SK-N-SH (cell line): Measurements from ENCODE around the gene GPR157. TPM values are rescaled to one million over a fixed set of nuclear protein-coding genes. Genes with fewer than 3 reads are reported as not detected.

Experiments
- CTCF ChIA-PET: fragments of 300-600, 350-600 bp; formaldehyde crosslinking; extraction: SDS; loops from one replicate; lab custom pipeline; 2021; lab: Yijun Ruan, JAX
- POLR2A ChIA-PET: fragments of 350-600 bp; sonication (Branson Sonifier 250); formaldehyde crosslinking; extraction: SDS; loops from one replicate; lab custom pipeline; 2020; ENCODE audit warnings: antibody characterized with exemption, inconsistent platforms; lab: Yijun Ruan, JAX
- DNase-seq: peaks from one replicate; pipeline ENCODE4 v3.0.0; 2012
- H2AFZ ChIP-seq: fragments of 200-600 bp; sonication (generic); 2 replicates; pipeline ENCODE4 v1.8.1; 2016; ENCODE audit warnings: antibody characterized with exemption, mild to moderate bottlenecking, low read depth
- H3F3A ChIP-seq: fragments of 200-600 bp; sonication (generic); replicated peaks from 2 replicates; pipeline ENCODE3; 2016; ENCODE audit warnings: antibody characterized with exemption, mild to moderate bottlenecking; ENCODE audit not compliant: insufficient read depth
- H3K27ac ChIP-seq, 2 experiments: fragments of 200-500 bp in 1 of 2; fragments of 200-600 bp in 1 of 2; sonication (Bioruptor generic) in 1 of 2; sonication (generic), shearing (Covaris generic) in 1 of 2; 2 replicates each; pipeline versions ENCODE4 v1.5.1 to v1.6.1; 2014 to 2016; ENCODE audit warnings: low read depth in 2 of 2, inconsistent platforms in 1 of 2, low read length in 1 of 2, mild to moderate bottlenecking in 1 of 2, mixed read lengths in 1 of 2
- H3K27me3 ChIP-seq: fragments of 200-600 bp; sonication (generic), shearing (Covaris generic); 2 replicates; pipeline ENCODE4 v1.6.1; 2016; ENCODE audit warnings: mixed run types; ENCODE audit not compliant: insufficient read depth
- H3K36me3 ChIP-seq, 2 experiments: fragments of 200-500 bp in 1 of 2; fragments of 200-600 bp in 1 of 2; sonication (Bioruptor generic) in 1 of 2; sonication (generic) in 1 of 2; replicated peaks in 1 of 2; 2 replicates each; pipeline versions ENCODE3 to v1.5.1; 2014 to 2016; ENCODE audit warnings: low read length in 1 of 2, mild to moderate bottlenecking in 1 of 2; ENCODE audit not compliant: insufficient read depth in 2 of 2, control insufficient read depth in 1 of 2
- H3K4me1 ChIP-seq, 2 experiments: fragments of 200-500 bp in 1 of 2; fragments of 200-600 bp in 1 of 2; sonication (Bioruptor generic) in 1 of 2; sonication (generic), shearing (Covaris generic) in 1 of 2; 2 replicates each; pipeline versions ENCODE4 v1.5.1 to v1.6.1; 2014 to 2016; ENCODE audit warnings: low read depth in 1 of 2, low read length in 1 of 2, mixed run types in 1 of 2; ENCODE audit not compliant: insufficient read depth in 2 of 2, control insufficient read depth in 1 of 2
- H3K4me2 ChIP-seq: fragments of 200-600 bp; sonication (generic), shearing (Covaris generic); 2 replicates; pipeline ENCODE4 v1.6.1; 2017; ENCODE audit warnings: mixed run types
- H3K4me3 ChIP-seq, 2 experiments: fragments of 200-500 bp in 1 of 2; fragments of 200-600 bp in 1 of 2; sonication (Bioruptor generic) in 1 of 2; sonication (generic), shearing (Covaris generic) in 1 of 2; 2 replicates each; pipeline versions ENCODE4 v1.5.1 to v1.8.1; 2014 to 2016; ENCODE audit warnings: low read depth in 2 of 2, inconsistent platforms in 1 of 2, low read length in 1 of 2, mild to moderate bottlenecking in 1 of 2, mixed read lengths in 1 of 2, moderate library complexity in 1 of 2
- H3K79me2 ChIP-seq: fragments of 200-600 bp; sonication (generic); 2 replicates; pipeline ENCODE4 v1.8.1; 2017; ENCODE audit warnings: mild to moderate bottlenecking; ENCODE audit not compliant: insufficient read depth
- H3K9ac ChIP-seq: fragments of 200-600 bp; sonication (generic); 2 replicates; pipeline ENCODE4 v1.6.1; 2017; ENCODE audit warnings: mixed run types
- H3K9me2 ChIP-seq: fragments of 200-600 bp; sonication (generic); 2 replicates; pipeline ENCODE4 v1.6.1; 2017; ENCODE audit warnings: mixed run types
- H3K9me3 ChIP-seq: fragments of 200-600 bp; sonication (generic); 2 replicates; pipeline ENCODE4 v1.6.1; 2017; ENCODE audit warnings: mixed run types, mild to moderate bottlenecking, moderate library complexity
- H4K20me1 ChIP-seq: fragments of 200-600 bp; sonication (generic); 2 replicates; pipeline ENCODE4 v1.6.1; 2017; ENCODE audit warnings: mild to moderate bottlenecking, mixed run types; ENCODE audit not compliant: insufficient read depth
- CTCF ChIP-seq: fragments of 200-600 bp; sonication (generic); IDR thresholded peaks from 2 replicates; pipeline ENCODE4 v1.6.1; 2017; ENCODE audit warnings: antibody characterized with exemption, mild to moderate bottlenecking, moderate library complexity
- ELF1 ChIP-seq: IDR thresholded peaks from 2 replicates; pipeline ENCODE4 v1.4.0; 2012
- EP300 ChIP-seq, 2 experiments: IDR thresholded peaks; 2 replicates each; pipeline versions ENCODE4 v1.4.0 to v1.6.1; 2012; ENCODE audit warnings: borderline replicate concordance in 1 of 2, low read depth in 1 of 2, low read length in 1 of 2
- GABPA ChIP-seq: IDR thresholded peaks from 2 replicates; pipeline ENCODE4 v1.4.0; 2012; ENCODE audit warnings: low read depth, mild to moderate bottlenecking
- GATA2 ChIP-seq: sonication (generic); formaldehyde crosslinking; IDR thresholded peaks from 2 replicates; pipeline ENCODE4 v1.5.0; 2020; ENCODE audit warnings: mild to moderate bottlenecking, missing genetic modification reagents
- JUND ChIP-seq: IDR thresholded peaks from 2 replicates; pipeline ENCODE4 v1.4.0; 2012
- MXI1 ChIP-seq: IDR thresholded peaks from 2 replicates; pipeline ENCODE4 v1.6.1; 2012; ENCODE audit warnings: mild to moderate bottlenecking, low read depth, low read length, improper control_type of control experiment
- NFIC ChIP-seq: IDR thresholded peaks from 2 replicates; pipeline ENCODE4 v1.4.0; 2012; ENCODE audit warnings: borderline replicate concordance
- NRF1 ChIP-seq: IDR thresholded peaks from 2 replicates; pipeline ENCODE4 v1.6.1; 2012; ENCODE audit warnings: low read depth, mild to moderate bottlenecking, low read length
- RAD21 ChIP-seq: IDR thresholded peaks from 2 replicates; pipeline ENCODE4 v1.6.1; 2012; ENCODE audit warnings: mild to moderate bottlenecking, low read length
- SIN3A ChIP-seq: IDR thresholded peaks from 2 replicates; pipeline ENCODE4 v1.6.1; 2012; ENCODE audit warnings: low read depth, mild to moderate bottlenecking, low read length, moderate library complexity, borderline replicate concordance
- WGBS: methylation state at CpG from one replicate; pipeline ENCODE4 v1.1.6; 2017; ENCODE audit warnings: low lambda C conversion rate; 5-methylcytosine and 5-hydroxymethylcytosine counted together
- polyA plus RNA-seq, 3 experiments: library from polyadenylated mRNA; depleted of rRNA; stranded (reverse); fragments of >200 nt; gene quantifications; 2 replicates each; pipeline ENCODE4 v1.2.3, GENCODE V29; 2012
- TF ChIP-seq, protein P1 (sequence below): IDR thresholded peaks from 2 replicates; pipeline ENCODE4; 2012
- TF ChIP-seq, protein P2 (sequence below): IDR thresholded peaks from 2 replicates; pipeline ENCODE4 v1.4.0; 2012; ENCODE audit warnings: low read depth, borderline replicate concordance
- TF ChIP-seq, protein P3 (sequence below): IDR thresholded peaks from 2 replicates; pipeline ENCODE4 v1.4.0; 2012; ENCODE audit warnings: low read depth

Gene GPR157
- polyA plus RNA-seq, 1 of the 3 experiments (the other 2 are of a cell fraction) = 1.8 TPM

GRCh38 chr1:9073143-9073542, 55.8 kb downstream of the GPR157 start:
- Histone ChIP-seq H3K36me3 (no peaks in the 10 kb centered on the region), H3K4me2 (no peak overlapping the region), H3F3A (no peaks in the 10 kb centered on the region), H3K27ac (no peak overlapping the region), H4K20me1 (no peaks in the 10 kb centered on the region), H3K9me3 (no peaks in the 10 kb centered on the region), H3K79me2 (no peaks in the 10 kb centered on the region), H2AFZ (no peak overlapping the region), H3K9ac (no peak overlapping the region), H3K27me3 (no peaks in the 10 kb centered on the region), H3K9me2 (no peaks in the 10 kb centered on the region), H3K4me3 (no peak overlapping the region), H3K4me1 (no peaks in the 10 kb centered on the region)
- ChIA-PET CTCF (interaction anchor here (2.1 kb wide), 1 partner anchor 39 kb away, joined by 4 read pairs; no protein-coding TSS in a partner anchor), POLR2A (no interaction called here)
- 82% methylated on average over 3 of the region's 3 CpGs for WGBS
- TF ChIP-seq GABPA (no peak), RAD21 (no peak), GATA2 (no peak), NRF1 (no peak)
- no peak for DNase-seq

DNA sequence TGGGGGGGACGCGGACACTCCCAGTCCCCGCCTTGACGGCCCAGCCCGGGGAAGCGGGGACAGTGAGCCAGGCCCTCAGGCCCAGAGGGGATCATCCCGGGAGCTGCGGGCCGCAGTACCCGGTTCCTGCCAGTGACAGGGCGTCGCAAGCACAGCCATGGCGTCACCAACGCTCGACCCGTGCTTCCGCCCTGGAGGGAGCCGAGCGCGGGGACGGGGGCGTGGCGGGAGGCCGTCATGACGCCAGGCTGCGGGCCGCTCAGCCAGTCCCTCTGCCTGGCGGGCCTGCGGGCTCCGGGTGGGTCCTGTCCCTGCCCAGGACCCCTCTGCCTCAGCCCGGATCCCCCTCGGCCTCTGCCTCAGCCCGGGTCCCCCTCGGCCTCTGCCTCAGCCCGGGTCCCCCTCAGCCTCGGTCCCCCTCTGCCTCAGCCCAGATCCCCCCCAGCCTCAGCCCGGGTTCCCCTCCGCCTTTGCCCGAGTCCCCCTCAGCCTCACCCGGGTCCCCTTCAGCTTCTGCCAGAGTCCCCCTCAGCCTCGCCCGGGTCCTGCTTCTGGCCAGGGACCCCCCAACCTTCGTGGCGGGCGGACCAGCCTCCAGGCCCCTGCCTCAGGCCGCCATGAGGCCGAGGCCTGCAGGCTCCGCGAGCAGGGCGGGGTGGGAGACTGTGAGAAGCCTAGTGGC, 57.2 kb downstream of the GPR157 start:
- H3K9me2 ChIP-seq = no peaks in the 10 kb centered on the region
- POLR2A ChIA-PET = no interaction called here
- TF ChIP-seq NFIC (no peak), SIN3A (no peak), CTCF (no peak), JUND (no peak), MXI1 (no peak), ELF1 (no peak), EP300 (IDR thresholded peaks at IDR 0.05; ENCODE audit: borderline replicate concordance in 1 of 2, low read depth in 1 of 2, low read length in 1 of 2) (no peak)
- TF ChIP-seq, protein P1, sequence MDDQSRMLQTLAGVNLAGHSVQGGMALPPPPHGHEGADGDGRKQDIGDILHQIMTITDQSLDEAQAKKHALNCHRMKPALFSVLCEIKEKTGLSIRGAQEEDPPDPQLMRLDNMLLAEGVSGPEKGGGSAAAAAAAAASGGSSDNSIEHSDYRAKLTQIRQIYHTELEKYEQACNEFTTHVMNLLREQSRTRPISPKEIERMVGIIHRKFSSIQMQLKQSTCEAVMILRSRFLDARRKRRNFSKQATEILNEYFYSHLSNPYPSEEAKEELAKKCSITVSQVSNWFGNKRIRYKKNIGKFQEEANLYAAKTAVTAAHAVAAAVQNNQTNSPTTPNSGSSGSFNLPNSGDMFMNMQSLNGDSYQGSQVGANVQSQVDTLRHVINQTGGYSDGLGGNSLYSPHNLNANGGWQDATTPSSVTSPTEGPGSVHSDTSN = no peak
- TF ChIP-seq, protein P2, sequence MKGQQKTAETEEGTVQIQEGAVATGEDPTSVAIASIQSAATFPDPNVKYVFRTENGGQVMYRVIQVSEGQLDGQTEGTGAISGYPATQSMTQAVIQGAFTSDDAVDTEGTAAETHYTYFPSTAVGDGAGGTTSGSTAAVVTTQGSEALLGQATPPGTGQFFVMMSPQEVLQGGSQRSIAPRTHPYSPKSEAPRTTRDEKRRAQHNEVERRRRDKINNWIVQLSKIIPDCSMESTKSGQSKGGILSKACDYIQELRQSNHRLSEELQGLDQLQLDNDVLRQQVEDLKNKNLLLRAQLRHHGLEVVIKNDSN = no peak
- TF ChIP-seq, protein P3, sequence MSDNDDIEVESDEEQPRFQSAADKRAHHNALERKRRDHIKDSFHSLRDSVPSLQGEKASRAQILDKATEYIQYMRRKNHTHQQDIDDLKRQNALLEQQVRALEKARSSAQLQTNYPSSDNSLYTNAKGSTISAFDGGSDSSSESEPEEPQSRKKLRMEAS = no peak
- no peak overlapping the region for H3K27ac ChIP-seq
- H3K79me2 ChIP-seq = no peaks in the 10 kb centered on the region
- H3K36me3 ChIP-seq = no peaks in the 10 kb centered on the region
- no peak for DNase-seq
- WGBS = 90% methylated on average over 27 of the region's 50 CpGs
- no peaks in the 10 kb centered on the region for H3F3A ChIP-seq
- H3K9ac ChIP-seq = no peak overlapping the region
- no peak overlapping the region for H2AFZ ChIP-seq
- no peak overlapping the region for H3K4me2 ChIP-seq
- H3K4me3 ChIP-seq = no peak overlapping the region
- H4K20me1 ChIP-seq = no peaks in the 10 kb centered on the region
- H3K9me3 ChIP-seq = no peaks in the 10 kb centered on the region
- no peaks in the 10 kb centered on the region for H3K4me1 ChIP-seq
- CTCF ChIA-PET = interaction anchor here (0.9 kb wide), 1 partner anchor 33 kb away, joined by 3 read pairs; no protein-coding TSS in a partner anchor
- no peaks in the 10 kb centered on the region for H3K27me3 ChIP-seq
